Stimulated activated CD4-positive, alpha-beta T cell treated with anti-CD3 and anti-CD28 coated beads, Interleukin-1b, Interleukin-23, amount 100 ng/mL, for 1 hour (primary cell): ENCODE measurements around the gene GAS2.

Experiments used
- DNase-seq, 2 donors: peaks; one replicate each; pipeline ENCODE4 v3.0.0-alpha.2; 2020; ENCODE audit warnings: low read depth in 2 of 2

GAS2 gene

GRCh38 chr11:22728600-22729389 is 62.4 kb downstream of the GAS2 start:
- no peak for DNase-seq

- no peak for DNase-seq
These were observed 63.9 kb downstream of the GAS2 start for GRCh38 chr11:22730319-22730718.

- no peak for DNase-seq
These were observed 66.2 kb downstream of the GAS2 start for GRCh38 chr11:22732588-22732987.

- no peak for DNase-seq
These were observed 67.3 kb downstream of the GAS2 start for GRCh38 chr11:22733475-22734248.

GRCh38 chr11:22734628-22735345 is 68.4 kb downstream of the GAS2 start:
- DNase-seq: no peak

GRCh38 chr11:22742157-22742613 is 75.8 kb downstream of the GAS2 start:
- DNase-seq: no peak

- DNase-seq: no peak
These were observed 83.1 kb downstream of the GAS2 start for GRCh38 chr11:22749536-22749935.

- DNase-seq: no peak
These were observed 86.5 kb downstream of the GAS2 start for GRCh38 chr11:22752908-22753310.

GRCh38 chr11:22753416-22753815 is 87.0 kb downstream of the GAS2 start:
- no peak for DNase-seq

- no peak for DNase-seq
These were observed 94.7 kb downstream of the GAS2 start for GRCh38 chr11:22761066-22761465.

- no peak for DNase-seq
These were observed 96.8 kb downstream of the GAS2 start for GRCh38 chr11:22763166-22763565.

GRCh38 chr11:22764735-22765134 is 98.3 kb downstream of the GAS2 start:
- DNase-seq: no peak

- no peak for DNase-seq
These were observed 101.9 kb downstream of the GAS2 start for GRCh38 chr11:22768281-22768680.

GRCh38 chr11:22769081-22769480 is 102.7 kb downstream of the GAS2 start:
- no peak for DNase-seq

GRCh38 chr11:22774716-22775115 is 108.3 kb downstream of the GAS2 start:
- no peak for DNase-seq

- DNase-seq: no peak
These were observed 108.8 kb downstream of the GAS2 start for GRCh38 chr11:22775248-22775647.

- no peak for DNase-seq
These were observed 112.2 kb downstream of the GAS2 start for GRCh38 chr11:22778642-22779041.

- no peak for DNase-seq
These were observed 113.4 kb downstream of the GAS2 start for GRCh38 chr11:22779850-22780249.

GRCh38 chr11:22780952-22781593 is 114.7 kb downstream of the GAS2 start:
- no peak for DNase-seq

GRCh38 chr11:22785251-22785650 is 118.8 kb downstream of the GAS2 start:
- no peak for DNase-seq

- no peak for DNase-seq
These were observed 120.1 kb downstream of the GAS2 start for GRCh38 chr11:22786475-22786874.

- no peak for DNase-seq
These were observed 120.6 kb downstream of the GAS2 start for GRCh38 chr11:22787055-22787454.
